HEK293 (cell line): ENCODE data around the gene FAM76B.
A peak's percentile ranks its signal among the peaks of the same experiment; 100 is the strongest.
"Not testable (repeated sequence)": the region's sequence is repeated elsewhere in the genome, so short reads cannot be mapped to it uniquely, and the experiment has no call there.

Source experiments
- CTCF ChIA-PET: fragments of 350-600 bp; formaldehyde crosslinking; extraction: SDS; loops from one replicate; lab custom pipeline; 2021; ENCODE audit warnings: antibody characterized with exemption; lab: Yijun Ruan, JAX
- POLR2A ChIA-PET: fragments of 300-600 bp; formaldehyde crosslinking; extraction: SDS; loops from one replicate; lab custom pipeline; 2020; ENCODE audit warnings: antibody characterized with exemption, inconsistent platforms; lab: Yijun Ruan, JAX
- H3K27ac ChIP-seq: fragments of 200-500 bp; sonication (Bioruptor generic); 2 replicates; pipeline ENCODE4 v1.5.1; 2014; ENCODE audit warnings: low read depth, low read length, control low read depth, inconsistent platforms; ENCODE audit errors: extremely low read depth
- H3K36me3 ChIP-seq, 2 experiments: fragments of 200-500 bp in 1 of 2; sonication (Bioruptor generic) in 1 of 2; 1 replicate in 1 of 2; 2 replicates in 1 of 2; pipeline ENCODE4 v1.5.1; 2014 to 2017; ENCODE audit warnings: inconsistent platforms in 2 of 2, low read length in 2 of 2; ENCODE audit not compliant: control insufficient read depth in 2 of 2, insufficient read depth in 1 of 2
- H3K4me1 ChIP-seq: fragments of 200-500 bp; sonication (Bioruptor generic); 2 replicates; pipeline ENCODE4 v1.5.1; 2014; ENCODE audit warnings: mild to moderate bottlenecking, low read length, inconsistent platforms; ENCODE audit not compliant: control insufficient read depth, insufficient read depth
- H3K4me3 ChIP-seq: 2 replicates; pipeline ENCODE4 v1.5.1; 2011; ENCODE audit warnings: low read depth, mild to moderate bottlenecking, control low read depth, low read length, moderate library complexity
- H3K9me3 ChIP-seq: fragments of 200-500 bp; sonication (Bioruptor generic); 2 replicates; pipeline ENCODE4 v1.5.1; 2014; ENCODE audit warnings: low read depth, low read length, inconsistent platforms; ENCODE audit not compliant: control insufficient read depth, insufficient read depth
- HOXD13 ChIP-seq: sonication (generic); formaldehyde crosslinking; IDR thresholded peaks from 2 replicates; pipeline ENCODE4 v1.8.0; 2022; ENCODE audit warnings: missing genetic modification reagents, borderline replicate concordance
- PRDM1 ChIP-seq: fragments of 450-650 bp; formaldehyde crosslinking; IDR thresholded peaks from 2 replicates; pipeline ENCODE4; 2016; ENCODE audit warnings: missing biosample characterization, missing genetic modification characterization
- ZNF146 ChIP-seq: fragments of 450-650 bp; formaldehyde crosslinking; IDR thresholded peaks from 2 replicates; pipeline ENCODE4 v1.5.1; 2016; ENCODE audit warnings: missing biosample characterization, missing genetic modification characterization
- ZNF16 ChIP-seq: fragments of 450-650 bp; formaldehyde crosslinking; IDR thresholded peaks from 2 replicates; pipeline ENCODE4 v1.5.1; 2016; ENCODE audit warnings: low read depth, missing biosample characterization, missing genetic modification characterization
- ZNF26 ChIP-seq: fragments of 450-650 bp; formaldehyde crosslinking; IDR thresholded peaks from 2 replicates; pipeline ENCODE4 v1.5.1; 2016; ENCODE audit warnings: missing biosample characterization, missing genetic modification characterization
- ZNF311 ChIP-seq: fragments of 450-650 bp; formaldehyde crosslinking; IDR thresholded peaks from 2 replicates; pipeline ENCODE4 v1.5.1; 2017; ENCODE audit warnings: missing biosample characterization, missing genetic modification characterization, borderline replicate concordance
- ZNF354C ChIP-seq: fragments of 450-650 bp; formaldehyde crosslinking; IDR thresholded peaks from 2 replicates; pipeline ENCODE4 v1.5.1; 2016; ENCODE audit warnings: missing biosample characterization, missing genetic modification characterization, low read depth, borderline replicate concordance
- ZNF366 ChIP-seq: fragments of 450-650 bp; formaldehyde crosslinking; conservative IDR thresholded peaks from 2 replicates; pipeline ENCODE4 v1.5.1; 2016; ENCODE audit warnings: missing biosample characterization, missing genetic modification characterization
- ZNF423 ChIP-seq: fragments of 450-650 bp; formaldehyde crosslinking; IDR thresholded peaks from 2 replicates; pipeline ENCODE4 v1.5.1; 2016; ENCODE audit warnings: missing biosample characterization, missing genetic modification characterization
- ZNF654 ChIP-seq: fragments of 450-650 bp; formaldehyde crosslinking; IDR thresholded peaks from 2 replicates; pipeline ENCODE4 v1.5.1; 2016; ENCODE audit warnings: low read depth, missing biosample characterization, missing genetic modification characterization
- ZNF701 ChIP-seq: fragments of 450-650 bp; formaldehyde crosslinking; IDR thresholded peaks from 2 replicates; pipeline ENCODE4 v1.5.1; 2016; ENCODE audit warnings: missing biosample characterization, missing genetic modification characterization
- ZSCAN4 ChIP-seq: fragments of 450-650 bp; formaldehyde crosslinking; IDR thresholded peaks from 2 replicates; pipeline ENCODE4 v1.5.1; 2017; ENCODE audit warnings: missing biosample characterization, missing genetic modification characterization
- TF ChIP-seq, protein P1 (sequence below): fragments of 450-650 bp; formaldehyde crosslinking; IDR thresholded peaks from 2 replicates; pipeline ENCODE4 v1.5.1; 2016; ENCODE audit warnings: missing biosample characterization, missing genetic modification characterization
- TF ChIP-seq, protein P2 (sequence below): fragments of 450-650 bp; formaldehyde crosslinking; IDR thresholded peaks from 2 replicates; pipeline ENCODE4 v1.5.1; 2016; ENCODE audit warnings: missing biosample characterization, missing genetic modification characterization

The FAM76B gene

DNA sequence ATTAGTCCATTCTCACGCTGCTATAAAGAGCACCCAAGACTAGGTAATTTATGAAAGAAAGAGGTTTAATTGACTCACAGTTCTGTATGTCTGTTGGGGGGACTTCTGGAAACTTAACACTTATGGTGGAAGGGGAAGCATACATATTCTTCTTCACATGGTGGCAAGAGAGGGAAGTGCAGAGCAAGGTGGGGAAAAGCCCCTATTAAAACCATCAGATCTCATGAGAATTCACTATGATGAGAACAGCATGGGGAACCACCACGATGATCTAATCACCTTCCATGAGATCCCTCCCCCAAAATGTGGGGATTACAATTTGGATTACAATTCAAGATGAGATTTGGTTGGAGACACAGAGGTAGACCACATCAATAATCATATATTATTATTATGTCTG is 26.5 kb upstream of the FAM76B start (continued):
- TF ChIP-seq PRDM1 (tag by site-specific recombination), result no peak

DNA sequence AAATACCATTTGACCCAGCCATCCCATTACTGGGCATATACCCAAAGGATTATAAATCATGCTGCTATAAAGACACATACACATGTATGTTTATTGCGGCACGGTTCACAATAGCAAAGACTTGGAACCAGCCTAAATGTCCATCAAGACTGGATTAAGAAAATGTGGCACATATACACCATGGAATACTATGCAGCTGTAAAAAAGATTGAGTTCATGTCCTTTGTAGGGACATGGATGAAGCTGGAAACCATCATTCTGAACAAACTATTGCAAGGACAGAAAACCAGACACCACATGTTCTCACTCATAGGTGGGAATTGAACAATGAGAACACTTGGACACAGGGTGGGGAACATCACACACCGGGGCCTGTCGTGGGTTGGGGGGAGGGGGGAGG is 21.5 kb upstream of the FAM76B start:
- peak; percentile 55 for TF ChIP-seq ZNF146 (tag by site-specific recombination)
- H3K4me3 ChIP-seq, H3K9me3 ChIP-seq, POLR2A ChIA-PET, H3K27ac ChIP-seq, H3K4me1 ChIP-seq: not testable (repeated sequence)
- CTCF ChIA-PET, result interaction anchor here (0.6 kb wide), 1 partner anchor 249 kb away, joined by 3 read pairs; no protein-coding TSS in a partner anchor
- H3K36me3 ChIP-seq, result peaks cover 0 to 38% of the 10 kb centered on the region in 2 experiments; a peak in 2 of 3 replicates

DNA sequence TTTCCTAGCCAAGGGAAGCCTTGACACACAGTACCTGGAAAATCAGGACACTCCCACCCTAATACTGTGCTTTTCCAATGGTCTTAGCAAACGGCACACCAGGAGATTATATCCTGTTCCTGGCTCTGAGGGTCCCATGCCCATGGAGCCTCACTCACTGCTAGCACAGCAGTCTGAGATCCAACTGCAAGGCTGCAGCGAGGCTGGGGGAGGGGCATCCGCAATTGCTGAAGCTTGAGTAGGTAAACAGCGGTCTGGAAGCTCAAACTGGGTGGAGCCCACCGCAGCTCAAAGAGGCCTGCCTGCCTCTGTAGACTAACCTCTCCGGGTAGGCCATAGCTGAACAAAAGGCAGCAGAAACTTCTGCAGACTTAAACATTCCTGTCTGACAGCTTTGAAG is 16.9 kb upstream of the FAM76B start:
- CTCF ChIA-PET, H3K4me3 ChIP-seq: not testable (repeated sequence)

GRCh38 chr11:95805869-95806268 is 16.3 kb upstream of the FAM76B start:
- H3K4me1 ChIP-seq, result no peaks in the 10 kb centered on the region
- ChIA-PET POLR2A (no interaction called here), CTCF (no interaction called here)
- H3K9me3 ChIP-seq, result no peaks in the 10 kb centered on the region
- H3K27ac ChIP-seq, result no peak overlapping the region
- H3K36me3 ChIP-seq, result peaks cover 23 to 43% of the 10 kb centered on the region in 2 experiments
- H3K4me3 ChIP-seq, result no peak overlapping the region
- TF ChIP-seq ZNF701, result no peak
- TF ChIP-seq ZSCAN4 (tag by site-specific recombination), result no peak
- no peak for TF ChIP-seq ZNF26 (tag by site-specific recombination)
- TF ChIP-seq ZNF654 (tag by site-specific recombination), result no peak
- TF ChIP-seq PRDM1 (tag by site-specific recombination), result no peak
- TF ChIP-seq, protein P1, sequence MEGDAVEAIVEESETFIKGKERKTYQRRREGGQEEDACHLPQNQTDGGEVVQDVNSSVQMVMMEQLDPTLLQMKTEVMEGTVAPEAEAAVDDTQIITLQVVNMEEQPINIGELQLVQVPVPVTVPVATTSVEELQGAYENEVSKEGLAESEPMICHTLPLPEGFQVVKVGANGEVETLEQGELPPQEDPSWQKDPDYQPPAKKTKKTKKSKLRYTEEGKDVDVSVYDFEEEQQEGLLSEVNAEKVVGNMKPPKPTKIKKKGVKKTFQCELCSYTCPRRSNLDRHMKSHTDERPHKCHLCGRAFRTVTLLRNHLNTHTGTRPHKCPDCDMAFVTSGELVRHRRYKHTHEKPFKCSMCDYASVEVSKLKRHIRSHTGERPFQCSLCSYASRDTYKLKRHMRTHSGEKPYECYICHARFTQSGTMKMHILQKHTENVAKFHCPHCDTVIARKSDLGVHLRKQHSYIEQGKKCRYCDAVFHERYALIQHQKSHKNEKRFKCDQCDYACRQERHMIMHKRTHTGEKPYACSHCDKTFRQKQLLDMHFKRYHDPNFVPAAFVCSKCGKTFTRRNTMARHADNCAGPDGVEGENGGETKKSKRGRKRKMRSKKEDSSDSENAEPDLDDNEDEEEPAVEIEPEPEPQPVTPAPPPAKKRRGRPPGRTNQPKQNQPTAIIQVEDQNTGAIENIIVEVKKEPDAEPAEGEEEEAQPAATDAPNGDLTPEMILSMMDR (tag by site-specific recombination), result no peak
- no peak for TF ChIP-seq ZNF16 (tag by site-specific recombination)
- no peak for TF ChIP-seq ZNF311 (tag by site-specific recombination)
- TF ChIP-seq ZNF423, result no peak
- TF ChIP-seq HOXD13 (CRISPR knock-in tag), result no peak
- no peak for TF ChIP-seq ZNF366 (tag by site-specific recombination)
- TF ChIP-seq, protein P2, sequence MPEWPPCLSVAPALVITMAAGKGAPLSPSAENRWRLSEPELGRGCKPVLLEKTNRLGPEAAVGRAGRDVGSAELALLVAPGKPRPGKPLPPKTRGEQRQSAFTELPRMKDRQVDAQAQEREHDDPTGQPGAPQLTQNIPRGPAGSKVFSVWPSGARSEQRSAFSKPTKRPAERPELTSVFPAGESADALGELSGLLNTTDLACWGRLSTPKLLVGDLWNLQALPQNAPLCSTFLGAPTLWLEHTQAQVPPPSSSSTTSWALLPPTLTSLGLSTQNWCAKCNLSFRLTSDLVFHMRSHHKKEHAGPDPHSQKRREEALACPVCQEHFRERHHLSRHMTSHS, result no peak
- no peak for TF ChIP-seq ZNF354C (tag by site-specific recombination)

More for the DNA sequence above, 16.9 kb upstream of the FAM76B start:
- H3K4me1 ChIP-seq, POLR2A ChIA-PET, H3K27ac ChIP-seq, H3K9me3 ChIP-seq: not testable (repeated sequence)
- H3K36me3 ChIP-seq, result peaks cover 19 to 39% of the 10 kb centered on the region in 2 experiments
